HuH-7 (cell line): ENCODE results near the gene CTTNBP2NL.

Source experiments
- DNase-seq: peaks from one replicate; pipeline ENCODE4 v3.0.0; 2011; ENCODE audit warnings: low spot score

CTTNBP2NL gene, protein sequence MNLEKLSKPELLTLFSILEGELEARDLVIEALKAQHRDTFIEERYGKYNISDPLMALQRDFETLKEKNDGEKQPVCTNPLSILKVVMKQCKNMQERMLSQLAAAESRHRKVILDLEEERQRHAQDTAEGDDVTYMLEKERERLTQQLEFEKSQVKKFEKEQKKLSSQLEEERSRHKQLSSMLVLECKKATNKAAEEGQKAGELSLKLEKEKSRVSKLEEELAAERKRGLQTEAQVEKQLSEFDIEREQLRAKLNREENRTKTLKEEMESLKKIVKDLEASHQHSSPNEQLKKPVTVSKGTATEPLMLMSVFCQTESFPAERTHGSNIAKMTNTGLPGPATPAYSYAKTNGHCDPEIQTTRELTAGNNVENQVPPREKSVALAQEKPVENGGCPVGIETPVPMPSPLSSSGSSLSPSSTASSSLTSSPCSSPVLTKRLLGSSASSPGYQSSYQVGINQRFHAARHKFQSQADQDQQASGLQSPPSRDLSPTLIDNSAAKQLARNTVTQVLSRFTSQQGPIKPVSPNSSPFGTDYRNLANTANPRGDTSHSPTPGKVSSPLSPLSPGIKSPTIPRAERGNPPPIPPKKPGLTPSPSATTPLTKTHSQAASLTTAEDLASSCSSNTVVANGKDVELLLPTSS

DNA sequence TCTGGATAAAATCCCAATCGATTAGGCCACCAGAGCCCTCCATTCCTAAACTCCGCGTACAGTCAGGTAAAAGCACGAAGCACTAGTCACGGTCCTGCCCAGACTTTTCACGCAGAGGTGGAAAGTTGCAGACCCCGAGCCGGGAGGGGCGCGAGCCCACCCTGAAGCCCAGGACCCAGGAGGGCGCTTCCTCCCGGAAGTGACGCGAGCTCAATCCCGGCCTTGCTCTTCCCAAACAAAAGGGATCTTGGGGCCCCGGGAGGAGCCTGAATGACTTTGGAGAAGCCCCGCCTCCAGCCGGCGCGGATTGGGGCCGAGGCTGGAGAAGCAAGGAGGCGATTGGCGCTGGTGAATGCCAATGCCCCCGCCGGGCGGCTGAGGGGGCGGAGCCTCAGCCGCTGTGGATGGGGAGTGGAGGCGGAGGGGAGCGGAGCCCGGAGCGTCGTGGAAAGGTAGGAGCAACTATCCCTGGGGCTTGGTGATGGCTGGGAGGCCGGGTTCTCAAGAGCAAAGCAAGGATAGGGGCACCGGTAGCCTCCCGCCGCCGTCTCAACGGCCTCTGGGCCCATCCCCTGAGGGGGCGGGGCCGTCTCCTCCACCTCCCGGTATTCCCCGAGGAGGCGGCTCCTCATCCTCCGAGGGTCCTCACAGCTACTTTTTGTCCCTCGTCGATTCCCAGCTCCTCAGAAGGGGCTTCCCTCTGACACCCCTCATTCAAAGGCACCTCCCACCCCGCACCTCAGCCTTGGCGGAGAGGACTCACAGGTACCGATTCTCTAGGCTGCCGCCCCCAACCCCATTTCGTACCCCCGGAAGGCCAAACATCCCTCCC lies at the start of gene CTTNBP2NL:
CTTNBP2NL (plus strand) TSS at position 394 of the 832 bp plus-strand sequence. CDS start 19,952 bp downstream, outside the sequence.
- peak; percentile 91 for DNase-seq

DNA sequence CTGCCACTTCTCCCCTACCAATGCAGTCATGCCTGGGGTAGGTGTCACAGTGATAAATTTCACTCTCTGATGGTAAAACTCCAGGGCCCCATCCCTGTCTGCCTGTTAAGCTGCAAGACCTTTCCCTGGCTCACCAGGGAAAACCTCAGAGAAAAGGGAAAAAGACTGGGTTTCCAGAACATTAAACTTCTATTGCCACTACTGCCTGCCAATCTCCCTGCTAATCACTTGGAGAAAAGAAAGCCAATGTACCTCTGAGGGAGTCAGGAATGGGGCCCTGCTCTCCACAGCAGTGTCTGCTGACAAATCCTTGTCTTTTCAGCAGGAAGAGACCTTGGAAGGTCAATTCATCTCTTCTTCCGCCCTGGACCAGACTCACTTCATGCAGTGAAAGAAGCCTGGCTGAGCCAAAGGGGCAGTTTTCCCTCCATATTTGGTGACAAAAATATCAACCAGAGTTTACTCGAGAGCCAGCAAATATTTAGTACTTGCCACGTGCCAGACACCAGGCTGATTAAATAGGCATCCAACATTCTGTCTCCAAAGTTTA lies 49.1 kb upstream of the CTTNBP2NL start:
- no peak for DNase-seq

DNA sequence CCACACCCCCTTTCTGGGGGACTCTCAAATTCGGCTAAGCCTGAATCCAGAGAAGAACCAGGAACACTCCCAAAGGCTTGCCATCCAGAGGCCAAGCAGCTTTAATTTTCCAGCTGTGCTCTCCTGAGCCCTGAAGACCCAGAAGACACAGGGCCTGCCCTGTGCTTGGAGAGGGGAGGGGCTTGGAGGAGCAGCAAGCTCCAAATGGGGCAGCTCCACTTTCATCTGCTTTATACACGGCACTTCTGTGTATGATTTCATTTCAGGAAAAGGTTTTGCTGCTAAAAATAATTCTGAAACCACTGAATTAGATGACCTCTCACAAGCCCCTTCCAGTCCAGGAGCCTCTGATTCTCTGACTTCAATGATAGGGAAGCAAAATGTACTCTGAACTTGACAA lies 39.2 kb upstream of the CTTNBP2NL start:
- no peak for DNase-seq

DNA sequence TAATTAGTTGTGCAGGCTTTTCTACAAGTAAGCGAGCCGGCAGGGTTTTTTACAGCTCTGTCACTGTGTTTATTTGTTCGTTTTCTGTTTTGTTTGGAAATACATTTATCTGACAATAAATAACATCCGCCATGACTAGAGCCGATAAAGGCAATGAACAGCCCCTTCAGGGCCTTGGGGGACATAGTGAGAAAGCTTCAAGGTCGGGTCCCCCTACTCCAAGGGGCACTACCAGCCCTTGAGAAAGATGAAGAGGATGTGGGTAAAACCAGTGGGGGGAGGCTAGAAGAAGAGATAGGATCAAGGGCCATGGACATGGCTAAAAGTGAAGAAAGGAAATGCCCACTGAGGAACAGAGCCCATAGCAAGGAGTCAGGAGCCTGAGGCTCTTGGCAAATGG lies 38.5 kb upstream of the CTTNBP2NL start:
- no peak for DNase-seq

DNA sequence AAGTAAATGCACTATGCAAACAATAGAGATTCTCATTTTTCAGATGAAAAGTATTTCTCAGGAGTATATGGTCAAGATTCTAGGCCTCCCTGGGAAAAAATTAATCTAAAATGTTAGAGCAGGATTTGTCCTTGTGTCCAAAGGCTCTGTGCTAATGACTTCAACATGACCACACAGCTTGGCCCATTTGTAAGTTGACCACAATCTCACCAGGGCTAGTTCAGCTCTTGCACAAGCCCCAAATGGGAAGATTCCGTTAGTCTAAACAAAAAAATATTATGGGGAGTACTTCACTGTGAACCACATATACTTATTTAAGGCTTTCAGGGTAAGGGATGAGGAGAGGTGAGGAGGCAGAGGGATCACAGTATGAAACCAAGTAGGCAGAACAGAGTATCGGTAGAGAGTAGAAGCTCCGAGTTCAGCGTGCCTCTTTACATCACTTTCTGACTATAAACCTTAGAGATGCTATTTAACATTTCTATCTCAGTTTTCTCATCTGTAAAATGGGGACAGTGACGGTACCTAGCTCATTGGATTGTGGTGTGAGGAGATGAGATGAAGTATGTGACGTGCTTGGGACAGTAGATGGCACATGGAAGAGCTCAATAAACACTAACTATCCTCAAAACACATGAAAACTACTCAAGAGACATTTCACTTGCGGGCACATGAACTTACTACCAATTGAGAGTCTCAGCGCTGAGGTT lies 37.8 kb upstream of the CTTNBP2NL start:
- DNase-seq = no peak

DNA sequence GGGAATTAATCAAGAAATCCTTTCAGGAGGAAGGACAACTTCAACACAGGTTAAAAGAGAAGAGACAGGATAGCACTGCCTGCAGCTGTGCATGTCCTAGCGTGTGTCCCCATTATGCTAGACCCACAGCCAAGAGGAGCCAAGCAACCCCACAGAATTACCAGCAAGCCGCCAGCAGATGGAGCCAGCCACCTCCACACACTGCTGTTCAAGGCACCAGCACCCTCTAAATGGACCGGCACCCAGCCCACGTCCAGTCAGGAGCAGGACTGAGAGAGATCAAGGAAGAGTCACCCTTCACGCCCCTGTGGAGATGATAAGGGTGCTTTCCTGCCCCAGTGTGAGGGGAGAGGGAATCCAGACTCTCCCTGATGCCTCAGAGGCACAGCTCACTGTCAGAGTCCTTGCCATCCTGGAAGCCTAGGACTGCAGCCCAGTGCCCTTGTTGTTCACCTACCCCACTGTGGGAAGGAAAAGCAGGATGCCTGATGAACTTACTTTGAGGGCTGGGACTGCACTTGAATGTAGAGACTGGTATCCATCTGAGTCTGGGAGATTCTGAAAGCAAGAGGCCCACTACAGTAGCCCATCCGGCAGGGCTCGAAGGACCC lies 37.1 kb upstream of the CTTNBP2NL start:
- DNase-seq = peak; percentile 41

DNA sequence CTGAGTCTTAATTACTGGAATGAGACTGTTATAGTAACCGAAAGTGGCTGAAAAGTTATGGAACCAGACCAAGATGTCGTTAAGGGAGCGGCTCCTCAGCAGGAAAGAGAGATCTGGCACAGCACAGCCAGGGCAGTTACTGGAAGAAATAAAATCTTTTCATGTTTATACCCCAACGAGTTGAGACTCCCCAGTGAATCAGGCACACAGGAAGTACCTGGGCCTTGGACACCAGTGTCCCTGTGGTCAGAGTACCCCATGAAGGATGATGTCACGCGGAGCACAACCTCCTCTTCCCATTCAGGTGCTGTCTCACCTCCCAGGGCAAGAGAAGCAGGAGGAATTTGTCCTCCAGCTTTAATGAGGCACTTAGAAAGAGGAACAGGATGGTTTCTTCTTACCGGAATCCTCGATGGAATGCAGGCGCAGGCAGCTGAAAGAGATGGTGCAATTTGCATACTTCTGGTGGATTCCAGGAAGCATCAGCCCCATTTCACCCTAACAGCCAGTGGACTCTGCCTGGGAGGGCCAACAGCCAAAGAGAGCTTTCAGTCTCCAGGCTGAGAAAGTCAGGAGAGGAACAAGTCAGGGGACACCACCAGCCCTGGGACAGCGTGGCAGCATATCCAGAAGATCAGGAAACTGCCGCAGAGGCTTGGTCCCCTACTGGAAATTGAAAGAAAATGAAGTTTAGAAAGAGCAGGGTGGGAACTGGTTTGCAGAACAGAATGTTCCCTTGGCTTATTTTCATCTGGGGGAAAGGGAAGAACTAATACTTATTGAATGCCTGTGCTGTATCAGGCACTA lies 35.9 kb upstream of the CTTNBP2NL start:
- peak; percentile 12 for DNase-seq

DNA sequence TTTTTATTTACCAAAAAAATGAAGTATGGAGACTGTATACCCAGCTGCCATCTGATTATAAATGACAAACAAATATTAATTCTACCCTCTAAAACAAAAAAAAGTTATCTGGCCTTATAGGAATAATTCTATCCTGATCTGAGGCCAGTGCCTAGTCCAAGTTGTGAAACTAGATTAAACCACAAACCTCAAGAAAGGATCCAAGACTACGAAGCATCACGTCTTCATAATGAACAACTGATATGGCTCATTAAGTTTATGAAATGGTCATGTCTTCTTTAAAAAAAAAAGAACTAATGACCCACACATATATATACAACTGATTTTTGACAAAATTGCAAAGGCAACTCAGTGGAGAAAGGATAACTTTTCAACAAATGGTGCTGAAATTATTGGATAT lies 32.4 kb upstream of the CTTNBP2NL start:
- DNase-seq = no peak

DNA sequence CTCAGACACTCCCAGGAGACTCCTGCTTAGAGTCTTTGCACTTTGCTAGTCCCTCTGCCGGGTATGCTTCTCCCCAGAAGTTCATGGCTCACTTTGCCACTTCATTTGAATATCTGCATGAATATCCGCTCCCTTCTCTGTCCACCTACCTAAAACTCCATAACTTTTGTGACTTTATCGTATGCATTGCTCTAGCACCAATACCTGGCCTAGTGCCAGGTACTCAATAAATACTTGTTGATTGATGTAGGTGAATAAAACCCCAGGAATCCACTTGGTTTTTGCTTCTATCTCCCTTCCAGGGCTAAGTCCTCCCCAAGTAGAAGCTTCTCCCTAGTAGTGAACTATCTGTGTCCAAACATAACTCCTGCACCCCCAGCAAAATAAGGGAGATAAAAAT lies 27.8 kb upstream of the CTTNBP2NL start:
- DNase-seq = no peak

DNA sequence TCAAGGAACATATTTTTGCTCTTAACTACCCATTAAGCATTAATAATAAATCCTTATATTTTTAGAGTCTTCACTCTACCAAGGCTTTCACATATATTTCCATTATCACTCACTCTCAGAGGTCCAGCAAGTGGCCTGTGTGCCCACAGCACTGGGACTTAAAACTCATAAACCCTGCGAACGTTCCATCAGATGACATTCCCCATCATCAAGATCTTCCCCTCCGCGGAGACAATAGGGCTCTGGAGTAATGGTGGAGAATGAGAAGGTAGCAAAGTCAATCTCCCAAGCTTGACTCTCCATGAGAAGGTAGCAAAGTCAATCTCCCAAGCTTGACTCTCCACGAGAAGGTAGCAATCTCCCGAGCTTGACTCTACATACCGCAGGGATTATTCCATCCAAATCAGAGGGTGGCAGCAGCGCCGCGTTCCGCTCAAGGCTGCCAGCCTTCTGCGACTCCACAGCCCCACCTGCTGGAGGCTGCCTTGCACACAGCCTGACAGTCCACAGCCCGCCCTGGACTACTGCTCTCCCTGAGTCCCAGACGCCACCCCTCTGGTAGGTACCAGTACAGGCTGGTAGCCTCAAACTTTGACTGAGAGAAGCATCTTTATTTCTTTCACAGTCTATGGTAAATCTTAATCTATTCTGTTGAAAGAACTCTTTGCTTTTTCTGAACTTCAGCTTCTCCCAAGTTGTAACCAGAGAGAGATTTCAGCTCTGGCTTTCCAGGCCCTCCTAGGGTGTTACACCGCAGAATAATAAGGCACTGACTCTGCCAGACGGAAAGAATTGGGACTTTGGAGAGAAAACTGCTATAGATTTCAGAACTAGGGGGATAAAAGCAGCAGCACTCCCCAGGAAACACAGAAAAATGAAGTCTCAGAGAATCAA lies 26.4 kb upstream of the CTTNBP2NL start:
- DNase-seq = peak; percentile 66

DNA sequence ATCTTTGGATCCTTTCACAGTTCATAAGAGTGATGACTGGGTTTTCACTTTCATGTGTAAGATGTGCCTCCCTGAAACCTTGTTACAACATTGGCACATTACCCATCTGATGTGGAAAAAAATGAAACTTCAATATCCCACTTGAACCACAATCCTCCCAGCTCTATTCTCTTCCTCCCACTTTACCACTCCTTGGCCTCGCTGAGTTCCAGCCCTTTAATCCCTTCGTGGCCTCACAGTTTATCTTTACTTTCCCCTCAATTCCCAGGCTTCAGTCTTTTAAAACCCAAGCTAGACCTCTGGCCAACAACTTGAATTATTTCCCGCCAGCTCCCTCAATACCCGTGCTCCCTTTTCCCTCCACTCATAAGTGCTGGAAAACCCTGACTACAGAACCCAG lies 25.0 kb upstream of the CTTNBP2NL start:
- DNase-seq = no peak

DNA sequence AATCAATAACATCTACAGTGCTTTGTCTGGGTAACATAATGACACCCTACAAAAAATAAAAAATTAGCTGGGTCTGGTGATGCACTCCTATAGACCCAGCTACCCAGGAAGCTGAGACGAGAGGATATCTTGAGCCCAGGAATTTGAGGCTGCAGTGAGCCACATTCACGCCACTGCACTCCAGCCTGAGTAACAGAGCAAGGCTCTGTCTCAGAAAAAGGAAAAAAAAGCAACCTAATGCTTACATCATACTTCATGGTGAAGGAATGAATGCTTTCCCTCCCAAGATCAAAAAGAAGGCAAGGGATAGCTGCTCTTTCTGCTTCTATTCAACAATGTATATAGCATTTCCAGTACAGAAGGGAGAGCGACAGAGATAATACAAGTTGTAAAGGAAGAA lies 24.2 kb upstream of the CTTNBP2NL start:
- DNase-seq = no peak

DNA sequence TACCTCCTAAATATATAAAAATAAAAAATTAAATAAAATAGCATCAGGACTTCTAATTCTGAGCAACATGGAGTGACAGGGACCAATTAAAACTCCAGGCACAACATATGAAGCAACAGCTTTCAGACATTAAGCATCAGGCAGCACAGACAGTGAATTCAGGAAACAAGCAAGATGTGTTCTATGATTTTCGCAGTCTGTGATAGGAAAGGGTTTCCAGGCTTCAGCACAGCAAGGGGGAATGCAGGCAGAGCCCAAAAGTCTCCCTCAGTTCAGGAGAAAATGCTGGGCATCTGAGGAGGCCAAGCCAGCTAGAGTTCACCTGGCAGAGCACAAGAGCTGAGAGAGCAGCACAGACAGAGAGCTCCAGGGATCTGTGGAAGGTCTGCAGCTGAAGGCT lies 22.2 kb upstream of the CTTNBP2NL start:
- DNase-seq = no peak

DNA sequence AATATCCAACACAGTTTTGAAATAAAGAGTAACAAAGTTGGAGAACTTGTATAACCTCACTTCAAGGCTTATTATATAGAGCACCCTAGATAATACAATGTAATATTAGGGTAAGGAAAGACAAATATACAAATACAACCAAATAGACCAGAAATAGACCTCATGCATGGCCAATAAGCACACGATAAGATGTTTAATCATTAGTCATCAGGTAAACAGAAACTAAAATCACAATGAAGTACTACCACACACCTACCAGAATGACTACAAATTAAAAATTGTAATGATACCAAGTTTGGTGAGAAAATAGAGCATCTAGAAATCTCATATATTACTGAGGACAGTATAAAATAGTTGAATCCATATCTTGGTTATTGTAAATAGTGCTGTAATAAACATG lies 20.3 kb upstream of the CTTNBP2NL start:
- no peak for DNase-seq

DNA sequence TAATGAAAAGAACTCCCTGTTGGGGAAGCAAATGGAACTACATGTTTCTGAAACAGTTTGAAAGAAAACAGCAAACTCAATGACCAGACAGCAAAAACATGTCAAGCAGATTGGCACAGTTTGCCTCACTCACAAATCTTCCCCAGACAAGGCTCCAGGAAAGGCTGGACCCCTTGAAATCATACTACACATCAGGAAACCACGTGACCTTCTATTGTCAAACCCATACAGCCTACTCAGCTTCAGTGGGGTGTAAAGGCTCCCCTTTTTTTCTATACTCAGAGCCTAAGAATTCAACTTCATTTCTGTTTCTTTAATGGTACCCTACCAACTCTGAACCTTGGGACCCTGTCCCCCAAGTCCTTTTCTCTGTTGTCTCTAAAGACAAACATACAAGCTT lies 15.7 kb upstream of the CTTNBP2NL start:
- DNase-seq = no peak

DNA sequence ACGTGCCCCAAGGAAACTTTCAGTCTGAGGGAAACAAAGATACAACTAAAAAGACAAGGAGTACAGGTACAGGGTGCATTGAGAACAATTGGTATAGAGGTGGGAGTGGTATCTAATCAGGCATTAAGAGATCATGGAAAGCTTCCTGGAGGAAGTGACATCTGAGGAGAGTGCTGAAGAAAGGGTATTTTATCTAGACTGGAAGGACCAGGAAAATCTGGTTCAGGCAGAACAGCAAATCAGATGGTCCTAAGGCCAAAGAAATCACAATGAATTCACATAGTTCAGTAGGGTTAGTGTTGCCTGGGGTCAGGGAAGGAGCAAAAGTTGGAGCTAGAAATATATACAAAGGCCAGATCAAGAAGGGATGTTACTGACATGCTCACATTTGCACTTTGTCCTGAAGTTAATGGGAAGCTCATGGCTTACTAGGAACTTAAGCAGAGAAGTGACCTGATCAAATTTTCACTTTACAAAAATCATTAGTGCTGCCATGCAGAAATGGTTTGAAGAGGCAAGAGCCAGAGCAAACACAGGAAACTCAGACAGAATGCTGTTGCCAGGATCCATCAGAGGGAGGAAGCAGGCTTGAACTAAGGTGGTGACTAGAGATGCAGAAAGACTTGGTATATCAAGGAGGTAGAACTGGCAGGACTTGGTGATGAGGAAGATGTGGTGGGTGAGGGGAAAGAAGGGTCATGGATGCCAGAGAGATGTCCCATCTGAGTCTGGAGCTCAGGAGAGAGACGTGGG lies 14.5 kb upstream of the CTTNBP2NL start:
- no peak for DNase-seq

DNA sequence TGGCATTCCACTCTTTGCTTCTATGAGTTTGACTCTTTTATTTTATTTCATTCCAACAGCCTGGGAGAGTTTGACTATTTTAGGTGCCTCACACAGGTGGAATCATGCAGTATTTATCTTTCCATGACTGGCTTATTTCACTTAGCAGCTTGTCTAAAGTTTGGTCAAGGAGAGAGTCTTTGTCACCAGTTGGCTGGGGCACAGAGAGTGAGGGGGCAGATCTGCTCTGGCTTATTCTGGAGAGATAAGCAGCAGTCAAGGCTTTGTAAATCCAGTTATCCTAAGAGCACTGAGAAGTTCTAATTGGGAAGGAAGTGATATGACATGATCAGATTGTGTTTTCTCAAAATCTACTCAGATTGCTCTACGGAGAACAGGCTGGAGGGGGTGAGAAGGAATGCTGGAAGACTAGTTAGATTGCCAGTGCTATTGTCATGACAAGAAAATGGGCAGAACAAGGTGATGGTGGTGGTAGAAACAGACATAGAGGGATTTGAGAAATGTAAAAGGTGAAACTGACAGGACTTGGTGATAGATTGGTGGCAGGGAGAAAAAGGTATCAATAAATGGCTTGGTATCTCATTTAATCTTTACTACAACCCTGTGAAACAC lies 12.1 kb upstream of the CTTNBP2NL start:
- DNase-seq = no peak

DNA sequence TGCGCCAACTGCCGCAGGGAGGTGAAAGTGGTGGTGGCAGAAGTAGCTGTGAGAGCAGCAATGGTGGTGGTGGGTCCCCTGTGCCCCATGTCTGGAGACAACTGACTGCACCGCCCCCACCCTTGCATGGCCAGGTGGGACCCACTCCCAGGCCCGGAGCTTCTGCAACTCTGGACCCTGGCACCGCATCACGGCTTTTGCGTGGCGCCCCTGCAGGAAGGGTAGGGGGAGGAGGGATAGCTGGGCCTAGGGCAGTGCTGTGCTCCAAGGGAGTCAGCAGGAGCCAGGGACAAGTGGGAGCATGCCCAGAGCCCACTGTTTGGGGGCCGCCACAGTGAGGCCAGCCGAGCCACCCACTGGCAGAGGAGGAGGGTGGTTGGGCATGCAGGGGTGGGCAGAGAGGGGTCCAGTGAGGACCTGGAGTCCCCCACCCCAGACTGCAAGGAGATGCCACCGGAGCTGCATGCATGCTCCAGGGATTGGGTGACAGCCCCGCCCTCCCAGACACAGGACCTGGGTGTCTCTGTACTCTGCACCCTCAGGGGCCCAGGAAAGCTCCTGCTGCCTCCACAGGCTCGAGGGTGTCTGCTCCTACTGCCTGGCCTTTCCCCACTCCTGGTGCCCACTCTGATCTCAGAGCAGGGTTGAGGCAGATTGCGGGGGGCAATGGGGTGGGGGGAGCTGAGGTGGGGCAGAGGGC lies 9.8 kb upstream of the CTTNBP2NL start:
- no peak for DNase-seq
